ENCODE data around the gene RSF1. TPM values are rescaled to one million over a fixed set of nuclear protein-coding genes. Genes with fewer than 3 reads are reported as not detected.
"Not testable (repeated sequence)": the region's sequence is repeated elsewhere in the genome, so short reads cannot be mapped to it uniquely, and the experiment has no call there.

The RSF1 gene
- total RNA-seq, 1 experiment from 2014 or later = 17.1 TPM

DNA sequence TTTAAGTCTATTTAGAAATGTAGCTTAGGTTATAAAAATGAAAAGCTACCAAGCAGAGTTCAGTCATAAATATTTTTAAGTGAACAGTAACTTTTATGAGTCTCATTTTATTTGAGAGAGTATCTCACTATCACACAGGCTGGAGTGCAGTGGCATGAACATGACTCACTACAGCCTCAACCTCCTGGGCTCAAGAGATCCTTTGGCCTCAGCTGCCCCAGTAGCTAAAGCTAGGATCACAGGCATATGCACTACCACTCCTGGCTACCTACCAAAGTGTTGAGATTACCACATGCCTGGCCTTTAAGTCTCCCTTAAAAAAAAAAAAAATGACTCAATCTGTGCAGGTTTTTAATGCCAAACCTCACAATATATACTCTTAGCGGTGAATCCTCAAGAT lies 148.3 kb downstream of the RSF1 start:
- no peak for DNase-seq (ENCODE audit: low spot score)

GRCh38 chr11:77669848-77670511 lies 150.5 kb downstream of the RSF1 start:
- DNase-seq (ENCODE audit: low spot score) = no peak

GRCh38 chr11:77668760-77669159 lies 151.8 kb downstream of the RSF1 start:
- no peak for DNase-seq (ENCODE audit: low spot score)

DNA sequence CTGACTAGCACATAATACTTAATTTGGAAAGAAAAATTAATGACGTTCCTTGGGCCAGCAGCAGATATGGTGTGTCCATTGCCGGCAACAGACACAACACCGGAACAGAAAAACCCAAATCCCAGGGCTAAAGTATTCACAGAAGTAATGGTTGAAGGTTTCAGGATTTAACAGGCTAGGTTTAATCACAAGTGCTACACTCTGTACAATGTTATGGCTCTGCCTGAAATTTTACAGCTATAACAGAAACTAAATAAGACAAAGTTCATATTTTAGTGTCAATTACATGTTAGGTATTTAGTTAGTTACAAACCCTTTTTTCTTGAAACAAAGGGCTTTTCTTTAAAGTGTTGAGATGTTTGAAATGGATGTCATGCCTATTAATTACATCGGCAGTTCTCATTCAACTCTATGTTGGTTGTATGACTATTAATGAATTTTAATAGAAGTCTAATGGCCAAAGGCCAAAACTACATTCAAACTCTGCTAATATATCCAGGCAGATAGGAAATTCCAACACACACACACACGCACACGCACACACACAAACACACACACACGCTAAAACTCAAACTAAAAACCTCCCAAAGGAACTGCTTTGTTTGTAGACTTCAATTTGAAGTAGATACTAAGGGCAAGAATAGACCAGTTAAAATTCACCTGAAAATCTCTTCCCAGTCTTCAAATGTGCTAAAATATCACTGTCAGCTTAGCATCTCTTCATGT lies 155.1 kb downstream of the RSF1 start:
- DNase-seq (ENCODE audit: low spot score) = no peak

- no peak for DNase-seq (ENCODE audit: low spot score)
These were observed 158.9 kb downstream of the RSF1 start for GRCh38 chr11:77661670-77662069.

GRCh38 chr11:77660947-77661346 lies 159.6 kb downstream of the RSF1 start:
- DNase-seq (ENCODE audit: low spot score) = no peak

- no peak for DNase-seq (ENCODE audit: low spot score)
These were observed 162.1 kb downstream of the RSF1 start for GRCh38 chr11:77658213-77659013.

DNA sequence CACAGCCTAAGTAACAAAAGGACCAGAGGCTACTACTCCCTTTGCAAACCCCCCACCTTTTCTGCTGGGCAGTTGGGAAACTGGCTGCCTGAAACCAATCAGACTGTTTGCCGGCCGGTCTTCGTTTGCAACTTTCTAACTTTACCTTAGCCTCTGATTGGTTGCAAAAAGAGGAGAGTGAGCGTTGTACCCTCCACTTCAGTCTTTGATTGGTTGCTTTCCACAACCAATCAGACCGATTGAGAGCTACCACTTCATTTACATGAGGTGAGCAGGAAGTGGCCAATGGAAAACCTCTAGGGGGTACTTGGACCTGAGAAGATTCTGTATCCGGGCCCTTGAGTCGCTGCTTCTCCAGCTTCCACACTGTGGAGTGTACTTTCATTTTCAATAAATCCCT lies 164.2 kb downstream of the RSF1 start:
- no peak for DNase-seq (ENCODE audit: low spot score)

DNA sequence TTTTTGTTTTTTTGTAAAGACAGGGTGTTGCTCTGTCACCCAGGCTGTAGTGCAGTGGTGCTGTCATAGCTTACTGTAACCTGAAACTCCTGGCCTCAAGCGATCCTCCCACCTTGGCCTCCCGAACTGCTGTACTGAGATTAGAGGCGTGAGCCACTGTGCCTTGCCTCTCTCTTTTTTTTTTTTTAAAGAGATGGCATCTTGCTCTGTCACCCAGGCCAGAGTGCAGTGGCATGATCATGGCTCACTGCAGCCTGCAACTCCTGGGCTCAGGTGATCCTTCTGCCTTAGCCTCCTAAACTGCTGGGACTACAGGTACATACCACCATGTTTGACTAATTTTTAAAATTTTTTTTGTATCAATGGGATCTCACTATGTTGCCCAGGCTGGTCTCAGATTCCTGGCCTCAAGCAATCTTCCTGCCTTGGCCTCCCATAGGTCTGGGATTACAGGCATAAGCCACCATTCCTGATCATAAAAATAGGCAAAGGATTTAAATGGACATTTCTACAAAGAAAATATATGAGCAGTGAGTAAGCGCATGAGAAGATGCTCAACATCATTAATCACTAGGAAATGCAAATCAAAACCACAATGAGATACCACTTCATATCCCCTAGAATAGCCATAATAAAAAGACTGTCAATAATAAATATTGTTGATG lies 165.6 kb downstream of the RSF1 start:
- no peak for DNase-seq (ENCODE audit: low spot score)

- DNase-seq (ENCODE audit: low spot score) = no peak
These were observed 170.4 kb downstream of the RSF1 start for GRCh38 chr11:77650123-77650522.

DNA sequence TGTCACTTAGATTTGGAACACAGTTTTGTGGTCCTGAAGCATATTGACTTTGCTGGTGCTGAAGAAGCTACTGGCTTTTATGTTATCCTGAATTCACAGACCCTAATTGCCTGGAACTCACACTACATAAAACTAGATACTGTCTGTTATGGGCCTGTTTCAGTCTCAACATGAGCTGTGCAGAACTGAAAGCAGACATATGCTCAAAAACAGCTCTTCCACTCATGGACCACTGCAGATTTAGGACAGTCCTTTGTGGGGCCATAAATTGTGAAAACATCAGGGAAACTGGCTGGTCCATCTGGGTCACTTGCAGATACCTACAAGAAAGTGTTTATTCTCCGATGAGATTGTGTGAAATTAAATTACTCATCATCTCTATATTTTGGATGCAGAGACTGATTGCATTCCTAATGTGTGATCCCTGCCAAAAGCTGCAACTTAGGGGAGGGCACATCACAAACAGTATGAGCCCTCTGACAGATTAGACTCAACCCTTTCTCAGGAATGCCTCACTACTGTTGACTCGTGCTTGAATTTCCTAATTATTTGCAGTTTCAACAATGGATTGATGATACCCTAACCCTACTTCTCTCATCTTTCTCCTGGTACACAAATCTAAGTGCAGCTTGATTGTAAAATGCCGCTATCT lies 172.7 kb downstream of the RSF1 start:
- DNase-seq (ENCODE audit: low spot score) = no peak

DNA sequence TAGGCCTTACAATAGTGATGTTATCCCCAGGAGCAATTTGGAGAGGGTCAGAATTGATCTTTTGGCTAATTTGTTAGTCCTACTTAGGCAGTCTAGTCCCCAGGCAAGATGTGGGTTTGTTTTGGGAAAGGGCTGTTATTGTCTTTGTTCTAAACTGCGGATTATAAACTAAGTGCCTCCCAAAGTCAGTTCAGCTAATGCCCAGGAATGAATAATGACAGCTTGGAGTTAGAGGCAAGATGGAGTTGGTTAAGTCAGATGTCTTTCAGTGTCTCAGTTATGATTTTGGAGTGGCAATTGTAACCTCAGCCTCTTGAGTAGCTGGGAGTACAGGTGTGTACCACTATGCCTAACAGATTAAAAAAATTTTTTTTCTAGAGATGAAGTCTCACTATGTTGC lies 175.6 kb downstream of the RSF1 start:
- no peak for DNase-seq (ENCODE audit: low spot score)

- no peak for DNase-seq (ENCODE audit: low spot score)
These were observed 178.3 kb downstream of the RSF1 start for GRCh38 chr11:77642228-77642627.

GRCh38 chr11:77637345-77638165 lies 183.0 kb downstream of the RSF1 start, which contains the start of gene CLNS1A:
TSS of gene CLNS1A (minus strand) at chr11:77637794. CDS start at chr11:77637714, 80 bp downstream.
- DNase-seq (ENCODE audit: low spot score) = peak; percentile 85

DNA sequence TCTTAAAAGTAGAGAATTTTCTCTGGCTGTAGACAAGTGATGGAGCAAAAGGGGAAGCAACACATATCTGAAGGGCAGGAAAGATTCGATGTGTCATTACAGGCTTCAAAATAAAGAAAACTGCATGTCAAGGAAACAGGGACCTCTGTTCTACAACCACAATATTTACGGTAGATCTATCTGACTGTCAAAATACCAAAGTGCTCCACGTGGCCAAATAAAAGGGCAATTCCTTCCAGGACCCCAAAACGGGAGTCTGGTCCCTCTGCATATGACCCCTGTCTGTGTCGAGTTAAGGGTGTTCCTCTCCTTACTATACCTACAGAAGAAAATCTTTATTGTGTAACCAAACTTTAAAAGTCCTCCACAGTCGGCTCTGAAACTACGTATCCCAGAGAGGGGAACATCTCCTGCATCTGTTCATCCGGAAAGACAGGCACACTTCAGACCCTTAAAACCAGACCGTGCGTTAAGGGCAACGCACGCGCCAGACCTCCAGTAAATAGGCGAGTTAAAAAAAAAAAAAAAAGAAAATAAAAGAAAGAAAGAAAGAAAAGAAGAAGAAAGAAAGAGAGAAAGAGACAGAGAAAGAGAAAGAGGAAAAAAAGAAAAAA lies 183.7 kb downstream of the RSF1 start:
- no peak for DNase-seq (ENCODE audit: low spot score)

GRCh38 chr11:77633926-77634325 lies 186.6 kb downstream of the RSF1 start:
- not testable (repeated sequence) for DNase-seq (ENCODE audit: low spot score)

- no peak for DNase-seq (ENCODE audit: low spot score)
These were observed 190.3 kb downstream of the RSF1 start for GRCh38 chr11:77630157-77630710.

- peak; percentile 14 for DNase-seq (ENCODE audit: low spot score)
These were observed 200.8 kb downstream of the RSF1 start for GRCh38 chr11:77619576-77620198.

- no peak for DNase-seq (ENCODE audit: low spot score)
These were observed 202.6 kb downstream of the RSF1 start for GRCh38 chr11:77617892-77618291.

All from H4 (cell line).